Mucosa of descending colon (tissue), 3 donors: ENCODE data around the gene ATP7B. TPM values are rescaled to one million over a fixed set of nuclear protein-coding genes. Genes with fewer than 3 reads are reported as not detected.

ENCODE experiments used
- ATAC-seq: fragments of 200-7000 bp; cut with Tn5 transposase; one replicate; pipeline ENCODE4 v1.9.1; 2020; ENCODE audit warnings: mild to moderate bottlenecking, moderate library complexity
- DNase-seq, 3 donors: peaks; one replicate each; pipeline ENCODE4 v3.0.0-alpha.2; 2020
- H3K36me3 ChIP-seq: fragments of 200-600 bp; one replicate; pipeline ENCODE4 v1.8.0; 2021; ENCODE audit warnings: low read depth, mild to moderate bottlenecking
- H3K4me1 ChIP-seq: fragments of 200-600 bp; one replicate; pipeline ENCODE4 v1.8.0; 2021; ENCODE audit warnings: low read depth, mild to moderate bottlenecking
- H3K4me3 ChIP-seq: fragments of 200-600 bp; one replicate; pipeline ENCODE4 v1.8.0; 2021; ENCODE audit warnings: mild to moderate bottlenecking
- H3K9me3 ChIP-seq: fragments of 200-600 bp; one replicate; pipeline ENCODE4 v1.8.0; 2021; ENCODE audit warnings: mild to moderate bottlenecking
- CTCF ChIP-seq: fragments of 200-600 bp; IDR thresholded peaks from one replicate; pipeline ENCODE4 v1.8.0; 2022; ENCODE audit warnings: antibody characterized with exemption, mild to moderate bottlenecking
- intact Hi-C, 2 donors: fragments of 100-400 bp; cut with DNase I in 1 of 2; cut with micrococcal nuclease in 1 of 2; formaldehyde crosslinking; loops; one replicate each; pipeline versions ENCODE4 v1.11.0 to v1.11.1; 2022; cut with DNase I, micrococcal nuclease
- total RNA-seq, 3 donors: library from RNA; stranded (reverse); fragmentation: NEBNext Ultra II Directional in 2 of 3; extraction: Animal tissue kit (Norgen Biotek cat#: 25700) in 2 of 3; gene quantifications; one replicate each; pipeline versions ENCODE4 v1.2.1 to v1.2.4, GENCODE V29; 2021 to 2023
- donor health status: DM: no; HTN: no; CAD: no; lungs with moderate emphysema.
- donor health status: DM: no; HTN: no; CAD: no.
- donor health status: DM: no; HTN: yes; CAD: no.

Gene ATP7B
- total RNA-seq, 3 donors from 2014 or later: 11.3 to 26.0 (median 16.0) TPM

GRCh38 chr13:52001120-52001731 is 10.0 kb downstream of the ATP7B start:
- Histone ChIP-seq H3K4me3 (no peak overlapping the region), H3K36me3 (no peaks in the 10 kb centered on the region), H3K4me1 (peaks cover 12% of the 10 kb centered on the region), H3K9me3 (no peaks in the 10 kb centered on the region)
- TF ChIP-seq CTCF: peak; percentile 37
- DNase-seq: no peak
- peak; percentile 50 for ATAC-seq
- intact Hi-C loops: loop anchor here in 1 of 2 donors (10.0 kb wide), 1 partner anchor 124 kb away; the partner anchor contains the start of gene NEK5

GRCh38 chr13:51999921-52000320 is 11.3 kb downstream of the ATP7B start:
- peaks cover 24% of the 10 kb centered on the region for H3K4me1 ChIP-seq
- no peaks in the 10 kb centered on the region for H3K36me3 ChIP-seq
- no peaks in the 10 kb centered on the region for H3K9me3 ChIP-seq
- intact Hi-C loops: loop anchor here (10.0 kb wide), 1 partner anchor 125 kb away; the partner anchor contains the start of gene NEK5 (in 2 of the 2)
- no peak overlapping the region for H3K4me3 ChIP-seq
- ATAC-seq (no peak), DNase-seq (no peak)
- TF ChIP-seq CTCF: no peak

GRCh38 chr13:51999510-51999911 is 11.7 kb downstream of the ATP7B start:
- H3K36me3 ChIP-seq: no peaks in the 10 kb centered on the region
- DNase-seq (no peak), ATAC-seq (no peak)
- H3K4me3 ChIP-seq: no peak overlapping the region
- H3K4me1 ChIP-seq: peaks cover 24% of the 10 kb centered on the region
- intact Hi-C loops: loop anchor here in 1 of 2 donors (10.0 kb wide), 1 partner anchor 125 kb away; the partner anchor contains the start of gene NEK5
- TF ChIP-seq CTCF: no peak
- H3K9me3 ChIP-seq: no peaks in the 10 kb centered on the region

- Histone ChIP-seq H3K4me1 (peaks cover 19% of the 10 kb centered on the region), H3K4me3 (no peak overlapping the region), H3K9me3 (no peaks in the 10 kb centered on the region), H3K36me3 (no peaks in the 10 kb centered on the region)
- ATAC-seq (no peak), DNase-seq (no peak)
- no peak for TF ChIP-seq CTCF
- intact Hi-C loops: loop anchor here in 1 of 2 donors (10.0 kb wide), 1 partner anchor 126 kb away; the partner anchor contains the start of gene NEK5
These were observed 12.3 kb downstream of the ATP7B start for GRCh38 chr13:51998723-51999509.

- H3K36me3 ChIP-seq: no peaks in the 10 kb centered on the region
- H3K4me3 ChIP-seq: no peak overlapping the region
- no peaks in the 10 kb centered on the region for H3K9me3 ChIP-seq
- intact Hi-C loops: loop anchor here in 1 of 2 donors (10.0 kb wide), 1 partner anchor 127 kb away; the partner anchor contains the start of gene NEK5
- ATAC-seq (peak; percentile 4), DNase-seq (no peak)
- no peak for TF ChIP-seq CTCF
- H3K4me1 ChIP-seq: peaks cover 16% of the 10 kb centered on the region
These were observed 13.5 kb downstream of the ATP7B start for GRCh38 chr13:51997641-51998330.
